K562 (cell line): ENCODE measurements around the gene ALDH16A1. TPM values are rescaled to one million over a fixed set of nuclear protein-coding genes. Genes with fewer than 3 reads are reported as not detected.

Experiments
- CBFA2T2 ChIP-seq: fragments of 450-650 bp; conservative IDR thresholded peaks from 2 replicates; pipeline ENCODE4 v1.6.1; 2017; ENCODE audit warnings: mild to moderate bottlenecking
- GTF2E2 ChIP-seq: fragments of 200-800 bp; sonication (Bioruptor generic); IDR thresholded peaks from 2 replicates; pipeline ENCODE4 v1.6.1; 2016; ENCODE audit warnings: missing genetic modification characterization, missing compliant biosample characterization
- HDAC3 ChIP-seq: fragments of 450-650 bp; IDR thresholded peaks from 2 replicates; pipeline ENCODE4 v1.6.1; 2018; ENCODE audit warnings: borderline replicate concordance, mild to moderate bottlenecking, moderate library complexity; ENCODE audit not compliant: partially characterized antibody
- HOXB6 ChIP-seq: fragments of 250-450 bp; sonication (Bioruptor Pico); IDR thresholded peaks from 2 replicates; pipeline ENCODE4 v1.5.1; 2022; ENCODE audit warnings: mild to moderate bottlenecking, borderline replicate concordance
- KDM1A ChIP-seq, 2 experiments: fragments of 450-650 bp; IDR thresholded peaks; 2 replicates each; pipeline ENCODE4 v1.6.1; 2016; ENCODE audit warnings: mild to moderate bottlenecking in 2 of 2
- MAZ ChIP-seq, 2 experiments: fragments of 450-650 bp in 1 of 2; sonication (generic) in 1 of 2; formaldehyde crosslinking; IDR thresholded peaks in 1 of 2; conservative IDR thresholded peaks in 1 of 2; 2 replicates each; pipeline versions ENCODE4 v1.4.0 to v1.5.0; 2020; ENCODE audit warnings: mild to moderate bottlenecking in 1 of 2, missing genetic modification reagents in 1 of 2
- NONO ChIP-seq, 2 experiments: fragments of 200-400 bp in 1 of 2; fragments of 450-650 bp in 1 of 2; formaldehyde crosslinking in 1 of 2; IDR thresholded peaks; 2 replicates each; pipeline ENCODE4 v1.6.1; 2017; ENCODE audit warnings: low read depth in 2 of 2, mild to moderate bottlenecking in 2 of 2, moderate library complexity in 2 of 2, low read length in 1 of 2
- PHTF2 ChIP-seq: fragments of 250-450 bp; sonication (Bioruptor Pico); IDR thresholded peaks from 2 replicates; pipeline ENCODE4 v1.5.0; 2021; ENCODE audit warnings: mild to moderate bottlenecking
- PYGO2 ChIP-seq: fragments of 450-650 bp; IDR thresholded peaks from 2 replicates; pipeline ENCODE4 v1.6.1; 2016; ENCODE audit warnings: mild to moderate bottlenecking, missing genetic modification characterization, moderate library complexity, missing compliant biosample characterization
- RBM25 ChIP-seq: fragments of 200-400 bp; formaldehyde crosslinking; IDR thresholded peaks from 2 replicates; pipeline ENCODE4 v1.6.1; 2018; ENCODE audit warnings: low read length, low read depth, moderate library complexity; ENCODE audit not compliant: severe bottlenecking
- SP1 ChIP-seq: sonication (generic); formaldehyde crosslinking; IDR thresholded peaks from 2 replicates; pipeline ENCODE4 v1.8.1; 2022; ENCODE audit warnings: mild to moderate bottlenecking, missing genetic modification reagents
- SP2 ChIP-seq: IDR thresholded peaks from 2 replicates; pipeline ENCODE4 v1.6.1; 2011; ENCODE audit warnings: mild to moderate bottlenecking, low read depth, low read length, moderate library complexity; ENCODE audit not compliant: poor library complexity, severe bottlenecking; ENCODE audit errors: extremely low read depth
- STAT6 ChIP-seq: sonication (generic); formaldehyde crosslinking; IDR thresholded peaks from 2 replicates; pipeline ENCODE4 v1.8.1; 2023; ENCODE audit warnings: mild to moderate bottlenecking, missing genetic modification reagents
- XRCC3 ChIP-seq: fragments of 450-650 bp; IDR thresholded peaks from 2 replicates; pipeline ENCODE4 v1.6.1; 2017; ENCODE audit warnings: mild to moderate bottlenecking, moderate library complexity
- ZBTB1 ChIP-seq: sonication (generic); formaldehyde crosslinking; IDR thresholded peaks from 2 replicates; pipeline ENCODE4 v1.8.1; 2023; ENCODE audit warnings: missing genetic modification reagents, low read depth, mild to moderate bottlenecking, borderline replicate concordance
- ZNF197 ChIP-seq: fragments of 200-800 bp; sonication (Bioruptor generic); IDR thresholded peaks from 2 replicates; pipeline ENCODE4 v1.6.1; 2016; ENCODE audit warnings: low read depth, missing genetic modification characterization, missing compliant biosample characterization
- ZNF445 ChIP-seq: fragments of 250-450 bp; sonication (Bioruptor Pico); IDR thresholded peaks from 2 replicates; pipeline ENCODE4 v1.4.0; 2020; ENCODE audit warnings: low read depth, mild to moderate bottlenecking, moderate library complexity
- ZNF695 ChIP-seq: fragments of 450-650 bp; formaldehyde crosslinking; IDR thresholded peaks from 2 replicates; pipeline ENCODE4 v1.4.0; 2020; ENCODE audit warnings: mild to moderate bottlenecking, moderate library complexity
- ZNF785 ChIP-seq: fragments of 250-450 bp; sonication (Bioruptor Pico); IDR thresholded peaks from 2 replicates; pipeline ENCODE4 v1.4.0; 2020; ENCODE audit warnings: mild to moderate bottlenecking
- ZNF830 ChIP-seq: fragments of 250-450 bp; sonication (Bioruptor Pico); IDR thresholded peaks from 2 replicates; pipeline ENCODE4 v1.5.0; 2021; ENCODE audit warnings: mild to moderate bottlenecking
- polyA plus RNA-seq, 8 experiments: library from polyadenylated mRNA; depleted of rRNA in 4 of 8; stranded (reverse) in 5 of 8; unstranded in 3 of 8; fragments of >200 nt; fragmentation: Nextera tagmentation in 2 of 8; fragmentation: Illumina TruSeq in 1 of 8; extraction: Ambion mirVana in 2 of 8; extraction: Trizol in 1 of 8; gene quantifications; 2 replicates each; pipeline versions ENCODE4 v1.2.1 to v1.2.3, GENCODE V29; 2011 to 2014; ENCODE audit warnings: inconsistent platforms in 1 of 8, missing spikeins in 1 of 8
- total RNA-seq, 7 experiments: library from RNA; depleted of rRNA in 6 of 7; stranded (reverse); fragments of >200 nt in 6 of 7; fragmentation: Illumina TruSeq in 2 of 7; extraction: Trizol in 2 of 7; gene quantifications; 2 replicates each; pipeline versions ENCODE4 v1.2.1 to v1.2.3, GENCODE V29; 2011 to 2021; ENCODE audit warnings: low replicate concordance in 1 of 7
- TF ChIP-seq, protein P1 (sequence below): fragments of 250-450 bp; sonication (Bioruptor Pico); IDR thresholded peaks from 2 replicates; pipeline ENCODE4 v1.4.0; 2020; ENCODE audit warnings: mild to moderate bottlenecking
- TF ChIP-seq, protein P2 (sequence below): fragments of 450-650 bp; formaldehyde crosslinking; IDR thresholded peaks from 2 replicates; pipeline ENCODE4 v1.4.0; 2020; ENCODE audit warnings: mild to moderate bottlenecking, moderate library complexity

Gene ALDH16A1
- total and polyA plus RNA-seq, 9 of the 15 experiments (the other 6 are each of a cell fraction or from before 2014, with no cell fraction given), result 2.2 to 52.2 (median 7.6) TPM

DNA sequence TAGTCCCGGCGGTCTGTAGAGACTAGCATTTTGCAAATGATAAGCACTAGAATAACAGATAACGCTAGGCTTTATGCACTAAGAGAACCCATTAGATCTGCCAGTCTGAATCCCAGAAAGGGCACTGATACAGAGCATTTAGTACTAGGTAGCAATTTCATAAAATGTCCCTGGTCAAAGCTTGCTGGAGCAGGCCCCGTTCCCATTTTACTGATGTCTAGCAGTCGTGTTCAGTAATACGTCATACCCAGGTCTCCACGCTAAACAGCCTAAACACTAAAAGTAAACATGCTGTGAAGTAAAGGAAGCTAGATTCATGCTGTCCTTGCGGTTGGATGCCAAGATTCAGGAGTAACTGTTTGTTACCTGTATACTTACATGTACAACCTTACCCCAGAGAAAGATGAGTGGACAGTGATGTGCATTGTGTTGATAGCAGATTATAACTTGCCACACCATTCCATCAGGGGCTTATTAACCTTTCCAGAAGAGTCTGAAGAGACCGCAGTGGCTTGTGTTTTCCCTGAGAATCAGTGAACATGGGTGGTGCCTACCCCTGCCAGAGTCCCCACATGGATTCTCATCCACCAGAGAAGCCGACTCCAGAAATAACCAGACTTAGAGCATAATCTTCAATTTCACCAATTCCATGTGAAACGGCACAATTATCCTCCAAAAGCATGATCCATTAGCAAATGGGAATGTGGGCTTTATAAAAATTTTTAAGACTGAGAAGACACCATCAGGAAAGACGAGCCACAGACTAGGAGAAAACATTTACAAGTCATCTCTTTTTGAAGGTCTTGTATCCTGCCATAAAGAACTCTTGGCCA is 39.8 kb downstream of the ALDH16A1 start (continued):
- no peak for TF ChIP-seq STAT6
- TF ChIP-seq ZNF695 (CRISPR knock-in tag), result 0 out of 2 replicates have a peak, but pooled peaks have one; percentile 16
- TF ChIP-seq RBM25, result no peak
- no peak for TF ChIP-seq ZNF830 (CRISPR knock-in tag)
- no peak for TF ChIP-seq HOXB6 (CRISPR knock-in tag)
- TF ChIP-seq, protein P1, sequence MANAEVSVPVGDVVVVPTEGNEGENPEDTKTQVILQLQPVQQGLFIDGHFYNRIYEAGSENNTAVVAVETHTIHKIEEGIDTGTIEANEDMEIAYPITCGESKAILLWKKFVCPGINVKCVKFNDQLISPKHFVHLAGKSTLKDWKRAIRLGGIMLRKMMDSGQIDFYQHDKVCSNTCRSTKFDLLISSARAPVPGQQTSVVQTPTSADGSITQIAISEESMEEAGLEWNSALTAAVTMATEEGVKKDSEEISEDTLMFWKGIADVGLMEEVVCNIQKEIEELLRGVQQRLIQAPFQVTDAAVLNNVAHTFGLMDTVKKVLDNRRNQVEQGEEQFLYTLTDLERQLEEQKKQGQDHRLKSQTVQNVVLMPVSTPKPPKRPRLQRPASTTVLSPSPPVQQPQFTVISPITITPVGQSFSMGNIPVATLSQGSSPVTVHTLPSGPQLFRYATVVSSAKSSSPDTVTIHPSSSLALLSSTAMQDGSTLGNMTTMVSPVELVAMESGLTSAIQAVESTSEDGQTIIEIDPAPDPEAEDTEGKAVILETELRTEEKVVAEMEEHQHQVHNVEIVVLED (CRISPR knock-in tag), result no peak
- TF ChIP-seq HDAC3, result no peak
- no peak for TF ChIP-seq CBFA2T2
- no peak for TF ChIP-seq ZNF785 (CRISPR knock-in tag)
- no peak for TF ChIP-seq GTF2E2
- no peak for TF ChIP-seq PYGO2 (tag)
- TF ChIP-seq NONO (IDR thresholded peaks at IDR 0.05; ENCODE audit: low read depth in 2 of 2, low read length in 1 of 2), result no peak
- TF ChIP-seq ZNF445 (CRISPR knock-in tag), result peak; percentile 22; the same call in 1 of the 2 replicates
- TF ChIP-seq SP2, result no peak
- TF ChIP-seq ZNF197, result no peak
- TF ChIP-seq XRCC3, result no peak
- TF ChIP-seq PHTF2 (CRISPR knock-in tag), result peak; percentile 20; the same call in 1 of the 2 replicates
- no peak for TF ChIP-seq KDM1A (IDR thresholded peaks at IDR 0.05)
- no peak for TF ChIP-seq ZBTB1 (CRISPR knock-in tag)
- TF ChIP-seq SP1 (CRISPR knock-in tag), result peak; percentile 61; the same call in 1 of the 2 replicates
- TF ChIP-seq, protein P2, sequence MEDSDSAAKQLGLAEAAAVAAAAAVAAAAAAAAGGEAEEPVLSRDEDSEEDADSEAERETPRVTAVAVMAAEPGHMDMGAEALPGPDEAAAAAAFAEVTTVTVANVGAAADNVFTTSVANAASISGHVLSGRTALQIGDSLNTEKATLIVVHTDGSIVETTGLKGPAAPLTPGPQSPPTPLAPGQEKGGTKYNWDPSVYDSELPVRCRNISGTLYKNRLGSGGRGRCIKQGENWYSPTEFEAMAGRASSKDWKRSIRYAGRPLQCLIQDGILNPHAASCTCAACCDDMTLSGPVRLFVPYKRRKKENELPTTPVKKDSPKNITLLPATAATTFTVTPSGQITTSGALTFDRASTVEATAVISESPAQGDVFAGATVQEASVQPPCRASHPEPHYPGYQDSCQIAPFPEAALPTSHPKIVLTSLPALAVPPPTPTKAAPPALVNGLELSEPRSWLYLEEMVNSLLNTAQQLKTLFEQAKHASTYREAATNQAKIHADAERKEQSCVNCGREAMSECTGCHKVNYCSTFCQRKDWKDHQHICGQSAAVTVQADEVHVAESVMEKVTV, result 0 out of 2 replicates have a peak, but pooled peaks have one; percentile 6
- TF ChIP-seq MAZ (CRISPR knock-in tag; conservative IDR thresholded peaks at IDR 0.05 in 1 of 2, IDR thresholded peaks at IDR 0.05 in 1 of 2), result peak in 1 of 2 experiments; percentile 18; a peak in 1 of 4 replicates
